GM19193 (cell line): ENCODE data around the gene IL17D.

Experiments
- POLR2A ChIP-seq: IDR thresholded peaks from 4 replicates; pipeline ENCODE4 v1.6.1; 2011; ENCODE audit not compliant: insufficient read depth, insufficient read length; ENCODE audit errors: extremely low read depth

Gene IL17D

GRCh38 chr13:20702915-20703779 is at the start of gene IL17D:
Gene IL17D (plus strand): TSS chr13:20703699. CDS start chr13:20704002, 303 bp downstream.
- no peak for TF ChIP-seq POLR2A

- TF ChIP-seq POLR2A, result no peak
Measured at GRCh38 chr13:20654156-20654555, 49.3 kb upstream of the IL17D start.

- TF ChIP-seq POLR2A, result no peak
Measured at GRCh38 chr13:20658451-20659040, 45.0 kb upstream of the IL17D start.

- no peak for TF ChIP-seq POLR2A
Measured at GRCh38 chr13:20664351-20664750, 39.1 kb upstream of the IL17D start.

- no peak for TF ChIP-seq POLR2A
Measured at GRCh38 chr13:20666948-20667347, 36.6 kb upstream of the IL17D start.

- TF ChIP-seq POLR2A, result no peak
Measured at GRCh38 chr13:20667857-20668437, 35.6 kb upstream of the IL17D start.

- no peak for TF ChIP-seq POLR2A
Measured at GRCh38 chr13:20669162-20669561, 34.3 kb upstream of the IL17D start.

- TF ChIP-seq POLR2A, result no peak
Measured at GRCh38 chr13:20671789-20672188, 31.7 kb upstream of the IL17D start.

GRCh38 chr13:20672772-20673171 is 30.7 kb upstream of the IL17D start:
- TF ChIP-seq POLR2A, result no peak

- no peak for TF ChIP-seq POLR2A
Measured at GRCh38 chr13:20673715-20674114, 29.8 kb upstream of the IL17D start.

- TF ChIP-seq POLR2A, result no peak
Measured at GRCh38 chr13:20676213-20676612, 27.3 kb upstream of the IL17D start.

- TF ChIP-seq POLR2A, result no peak
Measured at GRCh38 chr13:20679879-20680278, 23.6 kb upstream of the IL17D start.

GRCh38 chr13:20680416-20681080 is 23.0 kb upstream of the IL17D start:
- TF ChIP-seq POLR2A, result no peak

- no peak for TF ChIP-seq POLR2A
Measured at GRCh38 chr13:20682061-20682460, 21.4 kb upstream of the IL17D start.

- TF ChIP-seq POLR2A, result no peak
Measured at GRCh38 chr13:20684041-20684440, 19.5 kb upstream of the IL17D start.
